Transverse colon (tissue), 4 donors: ENCODE data around the gene HMGCS2. TPM values are rescaled to one million over a fixed set of nuclear protein-coding genes. Genes with fewer than 3 reads are reported as not detected.
A peak's percentile ranks its signal among the peaks of the same experiment; 100 is the strongest.
"Not testable (repeated sequence)": the region's sequence is repeated elsewhere in the genome, so short reads cannot be mapped to it uniquely, and the experiment has no call there.

Experiments
- DNase-seq: peaks from one replicate; pipeline ENCODE4 v3.0.0-alpha.2; 2019
- H3K27ac ChIP-seq, 4 donors: fragments of 200-600 bp; sonication (generic); 2 replicates each; pipeline ENCODE4 v1.5.1; 2016 to 2018; ENCODE audit warnings: inconsistent platforms in 4 of 4
- H3K27me3 ChIP-seq: fragments of 200-600 bp; sonication (generic); 2 replicates; pipeline ENCODE4 v1.5.1; 2017; ENCODE audit warnings: inconsistent platforms
- H3K36me3 ChIP-seq, 4 donors: fragments of 200-600 bp; sonication (generic); 2 replicates each; pipeline ENCODE4 v1.5.1; 2017 to 2019; ENCODE audit warnings: inconsistent platforms in 4 of 4
- H3K4me1 ChIP-seq, 4 donors: fragments of 200-600 bp; sonication (generic); 2 replicates each; pipeline ENCODE4 v1.5.1; 2017 to 2020; ENCODE audit warnings: inconsistent platforms in 4 of 4
- H3K4me3 ChIP-seq, 4 donors: fragments of 200-600 bp; sonication (generic); 1 replicate in 1 of 4; 2 replicates in 3 of 4; pipeline versions ENCODE4 v1.5.1 to v1.6.1; 2017 to 2019; ENCODE audit warnings: inconsistent platforms in 4 of 4
- H3K9me3 ChIP-seq, 2 donors: fragments of 200-600 bp; sonication (generic); 2 replicates each; pipeline ENCODE4 v1.5.1; 2017 to 2019; ENCODE audit warnings: inconsistent platforms in 2 of 2
- CTCF ChIP-seq, 5 experiments: fragments of 200-600 bp in 3 of 5; fragments of 450-650 bp in 2 of 5; sonication (generic) in 3 of 5; IDR thresholded peaks; 1 replicate in 2 of 5; 2 replicates in 3 of 5; pipeline ENCODE4 v1.5.1; 2016 to 2017; ENCODE audit warnings: antibody characterized with exemption in 5 of 5, inconsistent platforms in 3 of 5, mild to moderate bottlenecking in 2 of 5, moderate library complexity in 1 of 5
- EP300 ChIP-seq: sonication (generic); formaldehyde crosslinking; IDR thresholded peaks from one replicate; pipeline ENCODE4 v1.6.1; 2017; ENCODE audit warnings: antibody characterized with exemption, low read depth
- POLR2A ChIP-seq: fragments of 450-650 bp; IDR thresholded peaks from one replicate; pipeline ENCODE4 v1.6.1; 2016; ENCODE audit warnings: antibody characterized with exemption, mild to moderate bottlenecking, moderate library complexity
- POLR2AphosphoS5 ChIP-seq, 3 donors: sonication (generic); formaldehyde crosslinking; IDR thresholded peaks; one replicate each; pipeline ENCODE4 v1.6.1; 2016; ENCODE audit warnings: antibody characterized with exemption in 3 of 3
- WGBS, 2 donors: methylation state at CpG; one replicate each; pipeline ENCODE4 v1.1.5; 2018; ENCODE audit warnings: low coverage in 1 of 2; 5-methylcytosine and 5-hydroxymethylcytosine counted together
- in situ Hi-C, 4 donors: fragments of 200-750 bp; cut with MboI; loops; one replicate each; pipeline versions ENCODE4 v1.15.0 to v1.15.1; 2017; ENCODE audit warnings: low sequenced_read_pairs in 3 of 4, low pct_ligation_motif_present in 1 of 4, low pct_unique_long_range_greater_than_20kb in 1 of 4
- intact Hi-C: fragments of 100-400 bp; cut with DNase I; formaldehyde crosslinking; loops from one replicate; pipeline ENCODE4 v1.15.1; 2023; ENCODE audit warnings: low total_unique reads
- total RNA-seq, 4 donors: library from RNA; depleted of rRNA; stranded (reverse); fragments of >200 nt; gene quantifications; one replicate each; pipeline ENCODE4 v1.1.0, GENCODE V29; 2016

The HMGCS2 gene
- total RNA-seq, 4 donors from 2014 or later, result 24.7 to 1,050 (median 278) TPM

- no peaks in the 10 kb centered on the region for H3K9me3 ChIP-seq
- intact Hi-C loops, result no loop called here
- no peak overlapping the region for H3K4me3 ChIP-seq
- peak; percentile 44 for DNase-seq
- in situ Hi-C loops, result no loop called here
- WGBS, 2 donors, result 36 to 40% methylated on average over 7 to 9 of the region's 9 CpGs
- H3K4me1 ChIP-seq, result peaks cover 21 to 67% (median 40%) of the 10 kb centered on the region in 4 donors
- peak overlapping the region; percentile 67 to 80 (median 73) for H3K27ac ChIP-seq
- no peaks in the 10 kb centered on the region for H3K36me3 ChIP-seq
- H3K27me3 ChIP-seq, result no peaks in the 10 kb centered on the region
- TF ChIP-seq EP300 (no peak), POLR2AphosphoS5 (IDR thresholded peaks at IDR 0.05) (peak in 1 of 3 donors; percentile 47)
Measured at GRCh38 chr1:119790451-119791198, 21.9 kb upstream of the HMGCS2 start.

GRCh38 chr1:119787776-119788175 is 19.1 kb upstream of the HMGCS2 start:
- peak overlapping the region; percentile 50 to 79 (median 73) for H3K27ac ChIP-seq
- no peaks in the 10 kb centered on the region for H3K27me3 ChIP-seq
- 35 to 45% methylated on average over 2 of the region's 2 CpGs for WGBS, 2 donors
- peaks cover 27 to 85% (median 45%) of the 10 kb centered on the region in 4 donors for H3K4me1 ChIP-seq
- in situ Hi-C loops (no loop called here), intact Hi-C loops (no loop called here)
- no peak for DNase-seq
- no peak for TF ChIP-seq POLR2A
- no peak for TF ChIP-seq CTCF (IDR thresholded peaks at IDR 0.05)
- TF ChIP-seq POLR2AphosphoS5 (IDR thresholded peaks at IDR 0.05), result no peak
- no peak for TF ChIP-seq EP300
- H3K9me3 ChIP-seq, result no peaks in the 10 kb centered on the region
- no peaks in the 10 kb centered on the region for H3K36me3 ChIP-seq
- H3K4me3 ChIP-seq, result no peak overlapping the region

- H3K4me3 ChIP-seq, H3K27me3 ChIP-seq, H3K36me3 ChIP-seq, DNase-seq, H3K9me3 ChIP-seq, intact Hi-C loops, in situ Hi-C loops: not testable (repeated sequence)
- peak overlapping the region in 2 of 4 donors; percentile 27 to 79 for H3K27ac ChIP-seq
- peaks cover 28 to 86% (median 46%) of the 10 kb centered on the region in 4 donors for H3K4me1 ChIP-seq
- WGBS, 2 donors, result 37 to 100% methylated on average over 1 to 4 of the region's 4 CpGs
Measured at GRCh38 chr1:119786473-119787050, 17.9 kb upstream of the HMGCS2 start.

GRCh38 chr1:119786046-119786445 is 17.3 kb upstream of the HMGCS2 start:
- H3K36me3 ChIP-seq, in situ Hi-C loops, DNase-seq, H3K9me3 ChIP-seq, H3K27me3 ChIP-seq, H3K27ac ChIP-seq, H3K4me3 ChIP-seq, intact Hi-C loops: not testable (repeated sequence)
- peaks cover 23 to 80% (median 43%) of the 10 kb centered on the region in 4 donors for H3K4me1 ChIP-seq
- 77 to 82% methylated on average over 3 to 7 of the region's 7 CpGs for WGBS, 2 donors

- in situ Hi-C loops (no loop called here), intact Hi-C loops (no loop called here)
- Histone ChIP-seq H3K36me3 (no peaks in the 10 kb centered on the region), H3K4me1 (peaks cover 23 to 83% (median 44%) of the 10 kb centered on the region in 4 donors), H3K4me3 (no peak overlapping the region), H3K27ac (peak overlapping the region; percentile 38 to 69 (median 54)), H3K9me3 (no peaks in the 10 kb centered on the region), H3K27me3 (no peaks in the 10 kb centered on the region)
- DNase-seq, result peak; percentile 74
- TF ChIP-seq POLR2A (no peak), POLR2AphosphoS5 (IDR thresholded peaks at IDR 0.05) (peak in 1 of 3 donors; percentile 31), CTCF (IDR thresholded peaks at IDR 0.05) (no peak)
- WGBS, 2 donors, result 22 to 32% methylated on average over 3 of the region's 3 CpGs
Measured at GRCh38 chr1:119784191-119784781, 15.6 kb upstream of the HMGCS2 start.
